OCI-LY7 (cell line): ENCODE measurements around the gene KSR1. TPM values are rescaled to one million over a fixed set of nuclear protein-coding genes. Genes with fewer than 3 reads are reported as not detected.

Experiments
- BruUV-seq: library from RNA; stranded (reverse); fragments of 400-500 nt; replicated peaks from 2 replicates; lab custom pipeline; 2021; lab: Mats Ljungman, UMichigan
- CTCF ChIA-PET: fragments of 300-600 bp; sonication (Branson Sonifier 250); formaldehyde crosslinking; loops from one replicate; lab custom pipeline; 2022; ENCODE audit warnings: antibody characterized with exemption; ENCODE audit not compliant: unreplicated experiment; lab: Charles Lee
- POLR2A ChIA-PET: fragments of 300-600 bp; sonication (Branson Sonifier 250); formaldehyde crosslinking; loops from one replicate; lab custom pipeline; 2022; ENCODE audit warnings: antibody characterized with exemption; lab: Charles Lee
- DNase-seq: peaks from one replicate; pipeline ENCODE4 v3.0.0-alpha.2; 2015; ENCODE audit warnings: low spot score
- H2AFZ ChIP-seq: fragments of 200-600 bp; sonication (generic), shearing (Covaris generic); 2 replicates; pipeline ENCODE4 v1.6.1; 2014; ENCODE audit warnings: mild to moderate bottlenecking, antibody characterized with exemption, low read length, moderate library complexity
- H3K27ac ChIP-seq: fragments of 200-600 bp; sonication (generic); 2 replicates; pipeline ENCODE4 v1.5.1; 2014; ENCODE audit warnings: mixed run types, low read depth, mild to moderate bottlenecking, moderate library complexity, low read length, inconsistent platforms; ENCODE audit not compliant: poor library complexity, severe bottlenecking
- H3K36me3 ChIP-seq: fragments of 200-600 bp; sonication (generic); 2 replicates; pipeline ENCODE4 v1.6.1; 2014; ENCODE audit warnings: mild to moderate bottlenecking, antibody characterized with exemption, low read length, moderate library complexity, mixed read lengths; ENCODE audit not compliant: insufficient read depth
- H3K4me1 ChIP-seq: fragments of 200-600 bp; sonication (generic); 2 replicates; pipeline ENCODE4 v1.5.1; 2014; ENCODE audit warnings: mild to moderate bottlenecking, low read length; ENCODE audit not compliant: insufficient read depth, poor library complexity, severe bottlenecking
- H3K4me2 ChIP-seq: fragments of 200-600 bp; sonication (generic); 2 replicates; pipeline ENCODE4 v1.6.1; 2014; ENCODE audit warnings: mild to moderate bottlenecking, low read length
- H3K4me3 ChIP-seq: fragments of 200-600 bp; sonication (generic); 2 replicates; pipeline ENCODE4 v1.5.1; 2014; ENCODE audit warnings: mild to moderate bottlenecking, low read depth, low read length; ENCODE audit not compliant: poor library complexity, severe bottlenecking
- H3K79me2 ChIP-seq: fragments of 200-600 bp; sonication (generic); 2 replicates; pipeline ENCODE4 v1.6.1; 2016; ENCODE audit warnings: low read depth, mild to moderate bottlenecking, low read length, moderate library complexity, mixed read lengths; ENCODE audit not compliant: insufficient read depth
- H3K9me2 ChIP-seq: fragments of 200-600 bp; sonication (generic); 2 replicates; pipeline ENCODE4 v1.6.1; 2016; ENCODE audit warnings: mild to moderate bottlenecking, low read length, mixed read lengths; ENCODE audit not compliant: insufficient read depth
- H3K9me3 ChIP-seq: fragments of 200-600 bp; sonication (generic); 2 replicates; pipeline ENCODE4 v1.6.1; 2014; ENCODE audit warnings: mild to moderate bottlenecking, mixed run types, low read length, mixed read lengths
- H4K20me1 ChIP-seq: fragments of 200-600 bp; sonication (generic); 2 replicates; pipeline ENCODE4 v1.6.1; 2014; ENCODE audit warnings: mild to moderate bottlenecking, antibody characterized with exemption, low read length, moderate library complexity, mixed read lengths; ENCODE audit not compliant: insufficient read depth
- CTCF ChIP-seq: fragments of 200-600 bp; sonication (generic); conservative IDR thresholded peaks from 2 replicates; pipeline ENCODE4 v1.5.1; 2014; ENCODE audit warnings: mild to moderate bottlenecking, antibody characterized with exemption, low read length, moderate library complexity, mixed read lengths
- EZH2phosphoT487 ChIP-seq: fragments of 200-600 bp; sonication (generic); IDR thresholded peaks from 2 replicates; pipeline ENCODE4 v1.6.1; 2018; ENCODE audit warnings: low read depth, borderline replicate concordance, mild to moderate bottlenecking, mixed run types, antibody characterized with exemption, low read length, moderate library complexity, mixed read lengths
- intact Hi-C: fragments of 100-400 bp; cut with micrococcal nuclease; formaldehyde crosslinking; loops from one replicate; pipeline ENCODE4 v1.10.0; 2022; ENCODE audit not compliant: unreplicated experiment
- total RNA-seq, 2 experiments: library from RNA; depleted of rRNA in 1 of 2; stranded (reverse); fragments of >200 nt in 1 of 2; shearing (Covaris generic) in 1 of 2; gene quantifications; 2 replicates each; pipeline ENCODE4 v1.2.3, GENCODE V29; 2014 to 2022

KSR1 gene
- total RNA-seq, 2 experiments from 2014 or later = 2.2 to 4.1 TPM

GRCh38 chr17:27602721-27603420 lies 146.6 kb downstream of the KSR1 start:
- Histone ChIP-seq H3K9me3 (no peaks in the 10 kb centered on the region), H3K9me2 (no peaks in the 10 kb centered on the region), H3K36me3 (no peaks in the 10 kb centered on the region), H3K79me2 (no peaks in the 10 kb centered on the region), H3K4me3 (no peak overlapping the region), H3K4me2 (no peak overlapping the region), H3K27ac (no peak overlapping the region), H4K20me1 (no peaks in the 10 kb centered on the region), H3K4me1 (no peaks in the 10 kb centered on the region), H2AFZ (no peak overlapping the region)
- peak; percentile 72 for DNase-seq
- TF ChIP-seq EZH2phosphoT487 (no peak), CTCF (peak; percentile 95)
- ChIA-PET POLR2A (no interaction called here), CTCF (no interaction called here)
- no TSS peak for BruUV-seq
- intact Hi-C loops = loop anchor here (1.0 to 5.0 kb wide), 3 partner anchors 48 to 367 kb away; partner anchors contain the start of gene KSR1

GRCh38 chr17:27603421-27603770 lies 147.1 kb downstream of the KSR1 start:
- Histone ChIP-seq H2AFZ (no peak overlapping the region), H3K9me3 (no peaks in the 10 kb centered on the region), H3K9me2 (no peaks in the 10 kb centered on the region), H4K20me1 (no peaks in the 10 kb centered on the region), H3K4me3 (no peak overlapping the region), H3K79me2 (no peaks in the 10 kb centered on the region), H3K4me1 (no peaks in the 10 kb centered on the region), H3K4me2 (no peak overlapping the region), H3K27ac (no peak overlapping the region), H3K36me3 (no peaks in the 10 kb centered on the region)
- no TSS peak for BruUV-seq
- no peak for TF ChIP-seq EZH2phosphoT487
- peak; percentile 11; the same call in 1 of the 2 replicates for TF ChIP-seq CTCF
- ChIA-PET POLR2A (no interaction called here), CTCF (no interaction called here)
- intact Hi-C loops = loop anchor here (1.0 to 5.0 kb wide), 2 partner anchors 48 to 146 kb away; partner anchors contain the start of gene KSR1
- DNase-seq = no peak
